GM15510 (cell line): Measurements from ENCODE around the gene SLC35F4.

Experiments
- POLR2A ChIP-seq: IDR thresholded peaks from 3 replicates; pipeline ENCODE4 v1.6.1; 2011; ENCODE audit warnings: borderline replicate concordance; ENCODE audit not compliant: insufficient read length; ENCODE audit errors: extremely low read depth

SLC35F4 gene

DNA sequence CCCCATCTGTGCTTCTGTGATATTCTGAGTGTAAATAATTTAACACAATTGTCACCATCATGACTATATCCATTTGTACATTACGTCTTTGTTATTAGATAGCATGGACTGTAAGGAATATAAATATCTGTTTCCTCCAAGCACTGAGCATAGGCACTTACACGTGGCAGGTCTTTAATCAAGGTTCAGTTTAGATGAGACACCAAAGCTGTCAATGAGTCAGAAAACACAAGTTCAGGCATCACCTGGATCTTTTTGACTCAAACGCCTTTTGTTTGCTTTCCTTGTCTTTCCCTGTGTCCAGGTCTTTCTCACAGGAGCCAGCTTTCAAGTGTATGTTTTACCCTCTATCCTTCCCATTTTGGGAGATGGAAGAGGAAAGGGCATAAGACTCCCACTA is 209.0 kb downstream of the SLC35F4 start:
- TF ChIP-seq POLR2A = no peak

GRCh38 chr14:57652769-57653168 is 213.1 kb downstream of the SLC35F4 start:
- no peak for TF ChIP-seq POLR2A

DNA sequence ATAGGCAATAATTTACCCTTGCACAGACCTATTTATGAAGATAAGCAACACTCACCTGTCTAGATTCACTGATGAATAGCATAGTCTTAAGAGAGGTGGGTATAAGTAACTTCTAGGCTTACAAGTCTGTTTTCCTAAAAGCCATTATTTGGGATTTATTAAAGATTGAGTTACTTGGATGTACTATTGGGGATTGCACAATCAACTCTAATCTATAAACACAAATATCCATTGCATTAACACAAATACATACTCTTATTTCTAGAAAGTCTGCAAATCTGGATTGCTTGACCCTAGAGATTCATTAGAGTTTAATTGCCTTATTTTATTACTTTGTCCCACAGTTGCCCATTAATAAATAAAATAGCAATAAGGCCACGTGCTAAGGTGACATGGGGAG is 224.1 kb downstream of the SLC35F4 start:
- no peak for TF ChIP-seq POLR2A

DNA sequence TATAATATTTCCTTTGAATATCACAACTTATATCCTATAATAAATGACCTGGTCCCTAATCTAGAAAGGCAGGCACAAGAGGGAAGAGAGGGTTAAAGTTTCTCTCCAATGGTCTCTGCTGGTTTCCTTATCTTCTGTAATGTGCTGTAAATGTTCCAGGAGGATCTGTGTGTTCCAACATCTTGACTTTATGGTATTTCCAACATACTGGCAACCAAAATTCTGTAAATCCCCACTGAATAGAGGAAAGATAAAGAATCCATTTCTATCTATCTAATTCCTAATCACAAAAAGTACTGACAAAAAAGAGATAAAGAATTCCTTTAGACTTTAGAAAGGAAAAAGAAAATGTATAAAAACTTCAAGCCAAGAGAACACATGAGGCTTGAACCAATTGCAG is 225.9 kb downstream of the SLC35F4 start:
- TF ChIP-seq POLR2A = no peak

DNA sequence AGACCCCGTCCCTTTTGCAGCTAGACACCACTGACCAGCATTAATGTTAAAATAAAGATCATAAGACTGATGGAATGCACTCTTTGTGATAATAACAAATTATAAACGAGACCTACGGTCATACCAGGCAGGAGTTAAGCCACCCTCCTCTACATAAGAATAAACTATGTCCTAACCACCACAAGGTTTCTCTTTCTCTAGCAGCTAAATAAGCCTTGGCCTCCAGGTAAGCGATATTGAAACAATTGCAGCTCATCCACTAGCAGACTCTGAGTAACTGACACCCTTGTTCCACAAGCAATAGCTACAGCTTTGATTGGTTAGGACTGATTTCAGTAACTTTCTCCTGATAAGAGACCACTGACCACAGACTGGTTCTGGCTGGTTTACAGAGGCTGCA is 228.0 kb downstream of the SLC35F4 start:
- TF ChIP-seq POLR2A = no peak

DNA sequence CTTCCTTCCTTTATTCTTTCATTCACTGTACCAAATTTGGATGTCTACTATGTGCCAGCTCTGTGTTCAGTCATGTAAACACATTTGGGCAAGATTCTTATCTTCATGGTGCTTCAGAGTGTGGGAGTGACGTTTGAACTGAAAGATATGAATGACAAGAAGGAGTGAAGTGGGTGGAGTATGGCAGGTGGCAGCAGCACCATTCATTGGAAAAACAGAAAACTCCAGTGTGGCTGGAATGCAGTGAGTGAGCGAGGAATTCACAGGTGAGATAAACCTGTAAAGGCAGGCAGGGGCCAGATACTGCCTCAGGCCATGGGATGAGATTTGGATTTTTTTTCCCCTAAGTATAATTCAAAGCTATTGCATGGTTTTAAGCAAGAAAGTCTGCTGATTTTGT is 231.6 kb downstream of the SLC35F4 start:
- TF ChIP-seq POLR2A = no peak

- TF ChIP-seq POLR2A = no peak
These were observed 233.2 kb downstream of the SLC35F4 start for GRCh38 chr14:57632649-57633048.

DNA sequence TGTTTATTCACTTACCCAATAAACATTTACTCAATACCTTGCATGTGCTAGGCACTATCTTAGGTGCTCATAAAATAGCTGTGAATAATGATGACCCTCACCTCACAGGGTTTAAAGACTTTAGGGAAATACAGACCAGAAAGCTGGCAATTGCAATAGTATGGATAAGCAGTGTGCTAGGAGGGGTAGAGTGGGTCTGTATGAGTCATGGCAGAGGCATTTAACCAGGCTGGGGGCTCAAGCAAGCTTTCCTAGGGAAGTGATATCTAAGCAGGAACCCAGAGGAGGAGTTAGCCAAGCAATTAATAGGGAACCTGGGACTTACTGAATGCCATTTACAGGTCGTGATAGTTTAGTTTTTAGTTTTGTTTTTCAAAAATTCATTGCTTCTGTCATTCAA is 248.4 kb downstream of the SLC35F4 start:
- TF ChIP-seq POLR2A = no peak

GRCh38 chr14:57612946-57613345 is 252.9 kb downstream of the SLC35F4 start:
- TF ChIP-seq POLR2A = no peak

GRCh38 chr14:57611555-57612075 is 254.3 kb downstream of the SLC35F4 start:
- no peak for TF ChIP-seq POLR2A

DNA sequence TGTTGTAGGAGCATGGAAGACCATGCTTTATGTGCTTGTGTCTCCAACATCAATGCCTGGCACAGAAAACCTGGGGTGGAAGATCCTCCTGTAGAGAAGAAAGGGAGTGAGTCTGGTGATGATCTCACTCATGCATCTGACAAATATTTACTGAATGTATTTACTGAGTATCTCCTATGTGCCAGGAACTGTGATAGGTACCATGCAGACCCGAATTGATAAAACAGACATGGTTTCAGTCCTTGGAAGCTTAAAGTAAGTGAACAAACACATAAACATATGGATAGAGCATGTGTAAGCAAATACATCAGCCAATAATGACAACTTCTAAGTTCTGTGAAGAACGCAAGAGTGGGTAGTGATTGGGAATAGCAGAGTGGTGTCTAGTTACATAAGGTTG is 255.3 kb downstream of the SLC35F4 start:
- TF ChIP-seq POLR2A = no peak

GRCh38 chr14:57609192-57610075 is 256.5 kb downstream of the SLC35F4 start:
- TF ChIP-seq POLR2A = no peak

DNA sequence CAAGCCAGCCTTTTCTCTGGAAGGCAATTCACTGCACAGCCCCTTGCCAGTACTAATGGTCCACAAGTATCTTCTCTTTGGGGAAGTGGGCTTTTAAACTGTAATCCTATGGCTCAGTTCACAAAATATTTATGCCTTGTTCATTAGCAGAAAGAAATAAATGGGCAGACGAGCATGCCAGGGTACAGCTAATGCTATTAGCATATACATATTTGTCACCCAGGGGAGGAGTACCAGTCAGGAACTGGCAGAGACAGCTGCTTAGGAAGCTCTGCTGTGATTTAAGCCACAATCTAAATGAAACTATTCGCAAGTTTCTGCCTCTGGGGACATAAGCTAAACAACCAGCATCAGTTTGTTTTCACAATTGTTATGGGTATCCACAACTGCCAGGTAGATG is 258.8 kb downstream of the SLC35F4 start:
- TF ChIP-seq POLR2A = no peak

- TF ChIP-seq POLR2A = no peak
These were observed 282.5 kb downstream of the SLC35F4 start for GRCh38 chr14:57583396-57583795.

GRCh38 chr14:57582746-57583145 is 283.1 kb downstream of the SLC35F4 start:
- TF ChIP-seq POLR2A = no peak

DNA sequence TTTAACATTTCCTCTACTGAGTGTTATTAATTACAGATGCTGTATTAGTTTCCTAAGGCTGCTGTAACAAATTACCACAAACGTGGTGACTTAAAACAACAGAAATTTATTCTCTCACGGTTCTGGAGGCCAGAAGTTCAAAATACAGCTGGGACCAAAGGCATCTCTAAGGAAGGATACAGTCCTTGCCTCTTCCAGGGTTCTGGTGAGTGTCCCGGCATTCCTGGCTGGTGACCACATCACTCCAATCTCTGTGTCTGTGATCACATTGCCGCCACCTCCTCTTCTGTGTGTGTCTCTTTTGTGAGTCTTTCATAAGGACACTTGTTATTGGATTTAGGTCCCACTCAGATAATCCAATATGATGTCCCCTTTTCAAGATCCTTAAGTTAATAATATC is 287.1 kb downstream of the SLC35F4 start:
- TF ChIP-seq POLR2A = no peak
